MM.1S (cell line): Measurements from ENCODE around the gene SPACDR.

Source experiments
- DNase-seq: peaks from one replicate; pipeline ENCODE4 v3.0.0-alpha.2; 2015
- H2AFZ ChIP-seq: fragments of 300-600 bp; sonication (generic); 2 replicates; pipeline ENCODE4 v1.6.0; 2016; ENCODE audit warnings: antibody characterized with exemption, low read length
- H3F3A ChIP-seq: fragments of 300-600 bp; sonication (generic); 2 replicates; pipeline ENCODE4 v1.6.1; 2016; ENCODE audit warnings: mild to moderate bottlenecking, antibody characterized with exemption, low read length, moderate library complexity, mixed read lengths; ENCODE audit not compliant: insufficient read depth
- H3K27ac ChIP-seq: fragments of 300-600 bp; sonication (generic); 2 replicates; pipeline ENCODE4 v1.5.1; 2016; ENCODE audit warnings: mild to moderate bottlenecking, low read length
- H3K27me3 ChIP-seq: fragments of 300-600 bp; sonication (generic); replicated peaks from 2 replicates; pipeline ENCODE4 v1.6.0; 2016; ENCODE audit warnings: low read length; ENCODE audit not compliant: insufficient read depth
- H3K36me3 ChIP-seq: fragments of 300-600 bp; sonication (generic); replicated peaks from 2 replicates; pipeline ENCODE4 v1.6.1; 2016; ENCODE audit warnings: mild to moderate bottlenecking, low read length, mixed read lengths; ENCODE audit not compliant: insufficient read depth
- H3K4me1 ChIP-seq: fragments of 300-600 bp; sonication (generic); 2 replicates; pipeline ENCODE4 v1.6.1; 2016; ENCODE audit warnings: low read length, mixed read lengths
- H3K4me2 ChIP-seq: fragments of 300-600 bp; sonication (generic); 2 replicates; pipeline ENCODE4 v1.6.0; 2016; ENCODE audit warnings: low read depth, low read length
- H3K4me3 ChIP-seq: fragments of 300-600 bp; sonication (generic); 2 replicates; pipeline ENCODE4 v1.5.1; 2016; ENCODE audit warnings: low read length, mixed read lengths
- H3K79me2 ChIP-seq: fragments of 300-600 bp; sonication (generic); 2 replicates; pipeline ENCODE4 v1.6.1; 2016; ENCODE audit warnings: mixed run types, low read length, mixed read lengths
- H3K9ac ChIP-seq: fragments of 300-600 bp; sonication (generic); 2 replicates; pipeline ENCODE4 v1.6.1; 2016; ENCODE audit warnings: low read length, mixed read lengths
- H3K9me2 ChIP-seq: fragments of 300-600 bp; sonication (generic); replicated peaks from 2 replicates; pipeline ENCODE4 v1.6.1; 2016; ENCODE audit warnings: mild to moderate bottlenecking, low read length, mixed read lengths; ENCODE audit not compliant: insufficient read depth
- H3K9me3 ChIP-seq: fragments of 300-600 bp; sonication (generic); replicated peaks from 2 replicates; pipeline ENCODE4 v1.6.1; 2016; ENCODE audit warnings: mild to moderate bottlenecking, low read length, mixed read lengths; ENCODE audit not compliant: insufficient read depth
- H4K20me1 ChIP-seq: fragments of 300-600 bp; sonication (generic); 2 replicates; pipeline ENCODE4 v1.6.1; 2016; ENCODE audit warnings: mild to moderate bottlenecking, low read length, moderate library complexity, mixed read lengths; ENCODE audit not compliant: insufficient read depth
- CTCF ChIP-seq: fragments of 300-600 bp; sonication (generic); IDR thresholded peaks from 2 replicates; pipeline ENCODE4 v1.5.1; 2016; ENCODE audit warnings: antibody characterized with exemption, low read length, mixed read lengths
- EZH2 ChIP-seq: fragments of 300-600 bp; sonication (generic); optimal IDR thresholded peaks from 2 replicates; pipeline ENCODE3; 2017; ENCODE audit warnings: low read depth, mild to moderate bottlenecking, antibody characterized with exemption, low read length, mixed read lengths
- EZH2phosphoT487 ChIP-seq: fragments of 300-600 bp; sonication (generic); IDR thresholded peaks from 2 replicates; pipeline ENCODE4 v1.6.1; 2018; ENCODE audit warnings: antibody characterized with exemption, low read length

SPACDR gene

GRCh38 chr7:100496509-100496908 lies 32.4 kb upstream of the SPACDR start:
- DNase-seq = no peak
- no peak overlapping the region for H3K4me3 ChIP-seq
- TF ChIP-seq EZH2 (no peak), CTCF (no peak), EZH2phosphoT487 (no peak)
- peaks cover 29% of the 10 kb centered on the region for H3K27me3 ChIP-seq
- H3K27ac ChIP-seq = no peak overlapping the region
- no peak overlapping the region for H3K9ac ChIP-seq
- H2AFZ ChIP-seq = no peak overlapping the region
- H3F3A ChIP-seq = no peaks in the 10 kb centered on the region
- H3K9me2 ChIP-seq = no peaks in the 10 kb centered on the region
- H3K4me2 ChIP-seq = no peak overlapping the region
- H3K79me2 ChIP-seq = no peaks in the 10 kb centered on the region
- no peaks in the 10 kb centered on the region for H3K9me3 ChIP-seq
- H3K4me1 ChIP-seq = no peaks in the 10 kb centered on the region
- no peaks in the 10 kb centered on the region for H4K20me1 ChIP-seq
- no peaks in the 10 kb centered on the region for H3K36me3 ChIP-seq

GRCh38 chr7:100493476-100494264 lies 29.6 kb upstream of the SPACDR start:
- no peaks in the 10 kb centered on the region for H3F3A ChIP-seq
- no peaks in the 10 kb centered on the region for H4K20me1 ChIP-seq
- peaks cover 54% of the 10 kb centered on the region for H3K27me3 ChIP-seq
- peak overlapping the region; percentile 25; the same call in 1 of the 2 replicates for H3K4me3 ChIP-seq
- no peak overlapping the region for H3K27ac ChIP-seq
- H3K9me2 ChIP-seq = no peaks in the 10 kb centered on the region
- H3K36me3 ChIP-seq = no peaks in the 10 kb centered on the region
- DNase-seq = peak; percentile 37
- H3K9ac ChIP-seq = no peak overlapping the region
- H2AFZ ChIP-seq = peak overlapping the region; percentile 70
- H3K4me1 ChIP-seq = no peaks in the 10 kb centered on the region
- H3K9me3 ChIP-seq = no peaks in the 10 kb centered on the region
- H3K4me2 ChIP-seq = peak overlapping the region; percentile 89
- no peak; the same call in 1 of the 2 replicates for TF ChIP-seq CTCF
- TF ChIP-seq EZH2phosphoT487 = no peak
- no peak for TF ChIP-seq EZH2
- no peaks in the 10 kb centered on the region for H3K79me2 ChIP-seq

- peak overlapping the region; percentile 70; the same call in 1 of the 2 replicates for H2AFZ ChIP-seq
Measured at GRCh38 chr7:100492738-100493475, 28.8 kb upstream of the SPACDR start.

More at GRCh38 chr7:100492738-100493475, 28.8 kb upstream of the SPACDR start:
- TF ChIP-seq EZH2 = no peak
- no peak for TF ChIP-seq CTCF
- no peak for TF ChIP-seq EZH2phosphoT487
- Histone ChIP-seq H4K20me1 (no peaks in the 10 kb centered on the region), H3K79me2 (no peaks in the 10 kb centered on the region), H3K4me3 (peak overlapping the region; percentile 25; the same call in 1 of the 2 replicates), H3K9me3 (no peaks in the 10 kb centered on the region), H3K36me3 (no peaks in the 10 kb centered on the region), H3F3A (no peaks in the 10 kb centered on the region), H3K9me2 (no peaks in the 10 kb centered on the region), H3K4me2 (peak overlapping the region; percentile 89), H3K27ac (no peak overlapping the region), H3K27me3 (peaks cover 62% of the 10 kb centered on the region), H3K4me1 (no peaks in the 10 kb centered on the region), H3K9ac (no peak overlapping the region)
- no peak for DNase-seq
